WTC11 (cell line): ENCODE measurements around the gene APBA1.

Experiments used
- ARID4B ChIP-seq: sonication (generic); formaldehyde crosslinking; IDR thresholded peaks from 2 replicates; pipeline ENCODE4 v1.8.0; 2023; ENCODE audit warnings: missing genetic modification reagents, mild to moderate bottlenecking, borderline replicate concordance
- ATF1 ChIP-seq: sonication (generic); formaldehyde crosslinking; IDR thresholded peaks from 2 replicates; pipeline ENCODE4 v1.8.1; 2023; ENCODE audit warnings: mild to moderate bottlenecking, moderate library complexity, missing genetic modification reagents
- IRF2 ChIP-seq: sonication (generic); formaldehyde crosslinking; IDR thresholded peaks from 2 replicates; pipeline ENCODE4 v1.8.0; 2022; ENCODE audit warnings: low read depth, missing genetic modification reagents, borderline replicate concordance
- NR2C2 ChIP-seq: sonication (generic); formaldehyde crosslinking; IDR thresholded peaks from 2 replicates; pipeline ENCODE4 v1.8.0; 2022; ENCODE audit warnings: mild to moderate bottlenecking, missing genetic modification reagents
- USF2 ChIP-seq: sonication (generic); formaldehyde crosslinking; IDR thresholded peaks from 2 replicates; pipeline ENCODE4 v1.8.1; 2023; ENCODE audit warnings: mild to moderate bottlenecking, missing genetic modification reagents, moderate library complexity
- ZNF232 ChIP-seq: sonication (generic); formaldehyde crosslinking; IDR thresholded peaks from 2 replicates; pipeline ENCODE4 v1.8.0; 2022; ENCODE audit warnings: mild to moderate bottlenecking, missing genetic modification reagents
- TF ChIP-seq, protein P1 (sequence below): fragments of 250-450 bp; sonication (Bioruptor Pico); IDR thresholded peaks from 2 replicates; pipeline ENCODE4 v2.1.2; 2022; ENCODE audit warnings: mild to moderate bottlenecking, moderate library complexity
- TF ChIP-seq, protein P2 (sequence below): fragments of 200-600 bp; IDR thresholded peaks from 2 replicates; pipeline ENCODE4 v1.8.0; 2022; ENCODE audit warnings: antibody characterized with exemption
- TF ChIP-seq, protein P3 (sequence below): sonication (generic); formaldehyde crosslinking; IDR thresholded peaks from 2 replicates; pipeline ENCODE4 v1.8.0; 2022; ENCODE audit warnings: mild to moderate bottlenecking, missing genetic modification reagents

- no peak for TF ChIP-seq IRF2 (CRISPR knock-in tag)
- no peak for TF ChIP-seq NR2C2 (CRISPR knock-in tag)
- TF ChIP-seq USF2 (CRISPR knock-in tag): no peak
- TF ChIP-seq ARID4B (CRISPR knock-in tag): no peak
- TF ChIP-seq, protein P1, sequence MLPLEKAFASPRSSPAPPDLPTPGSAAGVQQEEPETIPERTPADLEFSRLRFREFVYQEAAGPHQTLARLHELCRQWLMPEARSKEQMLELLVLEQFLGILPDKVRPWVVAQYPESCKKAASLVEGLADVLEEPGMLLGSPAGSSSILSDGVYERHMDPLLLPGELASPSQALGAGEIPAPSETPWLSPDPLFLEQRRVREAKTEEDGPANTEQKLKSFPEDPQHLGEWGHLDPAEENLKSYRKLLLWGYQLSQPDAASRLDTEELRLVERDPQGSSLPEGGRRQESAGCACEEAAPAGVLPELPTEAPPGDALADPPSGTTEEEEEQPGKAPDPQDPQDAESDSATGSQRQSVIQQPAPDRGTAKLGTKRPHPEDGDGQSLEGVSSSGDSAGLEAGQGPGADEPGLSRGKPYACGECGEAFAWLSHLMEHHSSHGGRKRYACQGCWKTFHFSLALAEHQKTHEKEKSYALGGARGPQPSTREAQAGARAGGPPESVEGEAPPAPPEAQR (CRISPR knock-in tag): no peak
- TF ChIP-seq ZNF232: no peak
- TF ChIP-seq, protein P2, sequence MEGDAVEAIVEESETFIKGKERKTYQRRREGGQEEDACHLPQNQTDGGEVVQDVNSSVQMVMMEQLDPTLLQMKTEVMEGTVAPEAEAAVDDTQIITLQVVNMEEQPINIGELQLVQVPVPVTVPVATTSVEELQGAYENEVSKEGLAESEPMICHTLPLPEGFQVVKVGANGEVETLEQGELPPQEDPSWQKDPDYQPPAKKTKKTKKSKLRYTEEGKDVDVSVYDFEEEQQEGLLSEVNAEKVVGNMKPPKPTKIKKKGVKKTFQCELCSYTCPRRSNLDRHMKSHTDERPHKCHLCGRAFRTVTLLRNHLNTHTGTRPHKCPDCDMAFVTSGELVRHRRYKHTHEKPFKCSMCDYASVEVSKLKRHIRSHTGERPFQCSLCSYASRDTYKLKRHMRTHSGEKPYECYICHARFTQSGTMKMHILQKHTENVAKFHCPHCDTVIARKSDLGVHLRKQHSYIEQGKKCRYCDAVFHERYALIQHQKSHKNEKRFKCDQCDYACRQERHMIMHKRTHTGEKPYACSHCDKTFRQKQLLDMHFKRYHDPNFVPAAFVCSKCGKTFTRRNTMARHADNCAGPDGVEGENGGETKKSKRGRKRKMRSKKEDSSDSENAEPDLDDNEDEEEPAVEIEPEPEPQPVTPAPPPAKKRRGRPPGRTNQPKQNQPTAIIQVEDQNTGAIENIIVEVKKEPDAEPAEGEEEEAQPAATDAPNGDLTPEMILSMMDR: no peak
- no peak for TF ChIP-seq ATF1
- TF ChIP-seq, protein P3, sequence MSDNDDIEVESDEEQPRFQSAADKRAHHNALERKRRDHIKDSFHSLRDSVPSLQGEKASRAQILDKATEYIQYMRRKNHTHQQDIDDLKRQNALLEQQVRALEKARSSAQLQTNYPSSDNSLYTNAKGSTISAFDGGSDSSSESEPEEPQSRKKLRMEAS (CRISPR knock-in tag): no peak
These were observed 116.4 kb downstream of the APBA1 start for GRCh38 chr9:69555802-69556201.
